GOT3 (cell line): ENCODE data around the gene TM9SF3.

Experiments used
- DNase-seq: peaks from one replicate; lab custom pipeline; 2025; ENCODE audit warnings: mixed read lengths; lab: John Stamatoyannopoulos, UW

Gene TM9SF3

DNA sequence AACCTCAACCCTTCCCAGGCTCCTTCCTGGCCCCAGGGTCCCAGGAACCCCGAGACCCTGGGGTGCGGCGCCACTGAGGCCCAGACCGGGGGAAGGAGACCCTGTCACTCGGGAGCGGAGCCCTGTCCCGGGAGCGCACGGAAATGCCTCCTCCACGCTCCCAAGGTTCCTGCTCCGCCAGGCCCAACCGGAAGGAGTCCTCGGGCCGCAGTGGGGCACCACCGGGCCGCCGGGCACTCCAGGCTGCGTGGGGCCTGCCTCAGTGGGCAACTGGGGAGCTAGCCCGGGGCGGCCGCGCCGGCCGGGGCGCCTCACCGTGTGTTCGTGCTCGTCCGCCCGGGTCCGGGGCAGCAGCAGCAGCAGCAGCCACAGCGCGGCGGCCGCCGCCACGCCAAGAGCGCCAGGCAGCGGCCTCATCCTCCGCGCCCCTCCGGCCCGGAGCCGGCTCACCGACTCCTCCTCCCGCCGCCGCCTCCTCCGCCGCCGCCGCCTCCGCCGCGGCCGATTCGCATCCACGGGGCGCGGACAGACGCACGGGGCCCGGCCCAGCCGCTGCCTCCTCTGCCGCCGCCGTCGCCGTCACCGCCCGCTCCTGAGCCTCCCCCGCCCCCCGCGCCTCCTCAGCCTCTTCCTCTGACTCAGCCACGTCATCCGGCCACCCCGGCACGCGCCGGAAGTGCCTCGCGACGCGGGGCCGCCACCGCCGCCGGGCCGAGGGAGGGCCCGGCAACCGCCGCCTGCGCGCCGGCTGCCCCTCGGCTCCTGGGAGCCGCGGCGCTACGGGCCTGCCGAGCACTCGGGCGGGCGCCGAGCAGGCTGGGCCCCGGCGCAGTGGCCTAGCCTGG lies at the start of gene TM9SF3:
TSS of gene TM9SF3 (minus strand) at position 594 of the 845 bp plus-strand sequence. CDS start at position 417, 177 bp downstream.
- DNase-seq, result peak; percentile 81

DNA sequence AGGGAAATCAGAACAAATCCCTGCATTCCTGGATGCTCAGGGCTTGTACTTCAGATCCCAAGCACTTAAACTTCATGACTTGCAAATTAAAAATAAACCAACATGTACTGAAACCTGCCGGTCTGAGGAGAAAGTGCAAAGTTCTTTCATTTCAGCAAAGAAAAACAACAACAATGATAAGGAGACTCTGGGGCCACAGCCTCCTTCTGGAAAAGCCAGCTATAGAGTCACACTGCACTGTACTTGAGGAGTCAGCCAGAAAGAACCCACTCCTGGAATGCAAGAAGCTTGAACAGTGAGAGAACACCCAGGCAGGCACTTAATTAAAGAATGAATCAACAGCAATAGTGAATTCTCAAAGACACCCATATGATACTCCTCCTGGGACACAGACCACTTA lies 49.7 kb upstream of the TM9SF3 start:
- no peak for DNase-seq

DNA sequence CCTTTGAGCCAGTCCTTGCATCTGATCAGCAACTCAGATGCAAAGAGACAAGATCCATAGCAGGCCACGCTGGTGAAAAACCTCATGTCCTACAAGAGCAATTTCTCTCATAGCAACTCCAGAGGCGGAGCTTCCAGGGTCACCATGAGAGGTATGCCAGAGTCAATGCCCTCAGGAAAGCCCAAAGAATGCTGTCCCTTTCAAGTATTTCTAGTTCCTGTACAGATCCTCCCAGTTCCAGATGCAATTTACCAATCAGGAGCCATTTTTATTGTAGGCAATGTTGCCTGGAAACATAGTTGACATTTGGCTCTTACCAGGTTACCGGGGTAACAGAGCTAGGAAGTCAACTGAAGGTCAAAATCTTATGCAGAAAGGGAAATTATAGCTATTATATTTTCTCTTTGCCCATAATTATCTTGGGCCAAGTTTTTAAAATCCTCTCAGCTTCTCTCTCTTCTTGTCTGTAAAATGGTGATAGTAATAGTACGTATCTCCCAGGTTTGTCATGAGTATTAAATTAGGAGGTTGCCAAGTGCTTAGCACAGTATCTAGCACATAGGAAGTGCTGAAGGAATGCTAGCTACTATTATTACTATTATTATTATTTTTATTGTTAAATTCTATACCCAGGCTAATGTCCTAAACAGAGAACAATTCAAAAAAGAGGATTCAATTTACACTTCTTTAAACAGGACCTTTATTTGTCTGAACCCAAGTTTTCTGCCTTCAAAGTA lies 46.3 kb upstream of the TM9SF3 start:
- DNase-seq, result no peak

DNA sequence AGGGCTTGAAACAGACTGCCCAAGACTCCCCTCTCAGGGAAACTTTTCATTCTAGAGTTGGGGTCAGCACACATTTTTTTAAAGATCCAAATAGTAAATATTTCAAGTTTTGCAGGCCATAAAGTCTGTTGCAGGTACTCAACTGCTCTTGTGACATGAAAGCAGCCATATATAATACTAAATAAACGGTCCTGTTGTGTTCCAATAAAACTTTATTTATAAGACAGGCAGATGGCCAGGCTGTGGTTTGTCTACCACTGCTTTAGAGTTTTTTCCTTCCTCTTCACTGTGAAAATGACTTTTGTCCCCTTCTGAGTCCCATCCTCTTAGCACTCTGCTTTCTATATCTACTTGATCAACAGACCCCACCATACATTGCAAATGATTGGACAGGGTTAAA lies 40.5 kb upstream of the TM9SF3 start:
- DNase-seq, result no peak

DNA sequence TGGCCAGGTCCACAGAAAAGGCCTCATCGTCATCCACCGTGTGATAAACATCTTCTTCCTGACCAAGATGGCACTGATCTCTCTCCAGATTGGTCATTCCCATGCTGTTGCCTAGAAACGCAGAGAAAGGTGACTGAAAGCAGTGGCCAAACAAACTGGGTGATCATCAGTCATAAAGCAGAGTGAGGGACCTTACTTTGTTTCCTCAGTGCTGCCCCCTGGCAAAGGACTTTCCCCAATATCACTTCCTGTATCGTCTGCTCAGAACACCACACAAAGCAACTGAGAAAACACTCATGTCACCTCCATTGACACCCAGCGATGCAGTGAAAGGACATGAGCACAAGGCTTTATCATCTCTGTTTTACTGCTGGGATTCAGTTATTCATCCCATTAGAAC lies 40.0 kb upstream of the TM9SF3 start:
- no peak for DNase-seq

DNA sequence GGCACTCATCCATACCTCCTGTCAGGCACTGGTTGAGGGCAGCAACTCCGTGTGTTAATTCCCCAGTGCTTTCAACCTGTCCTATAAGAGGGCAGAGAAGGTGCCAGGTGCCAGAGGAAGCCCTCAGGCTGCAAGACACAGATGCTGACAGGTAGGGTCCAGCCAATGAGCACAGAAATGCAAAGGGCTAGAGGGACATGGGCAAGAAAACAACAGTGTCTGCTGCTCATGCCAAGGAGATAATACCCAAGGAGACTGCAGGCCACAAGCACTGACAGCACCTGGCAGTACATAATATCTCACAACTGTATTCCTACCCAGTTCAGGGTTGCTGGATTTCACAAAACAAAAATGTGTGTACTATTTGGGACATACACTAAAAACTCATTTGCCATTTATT lies 38.4 kb upstream of the TM9SF3 start:
- DNase-seq, result no peak

DNA sequence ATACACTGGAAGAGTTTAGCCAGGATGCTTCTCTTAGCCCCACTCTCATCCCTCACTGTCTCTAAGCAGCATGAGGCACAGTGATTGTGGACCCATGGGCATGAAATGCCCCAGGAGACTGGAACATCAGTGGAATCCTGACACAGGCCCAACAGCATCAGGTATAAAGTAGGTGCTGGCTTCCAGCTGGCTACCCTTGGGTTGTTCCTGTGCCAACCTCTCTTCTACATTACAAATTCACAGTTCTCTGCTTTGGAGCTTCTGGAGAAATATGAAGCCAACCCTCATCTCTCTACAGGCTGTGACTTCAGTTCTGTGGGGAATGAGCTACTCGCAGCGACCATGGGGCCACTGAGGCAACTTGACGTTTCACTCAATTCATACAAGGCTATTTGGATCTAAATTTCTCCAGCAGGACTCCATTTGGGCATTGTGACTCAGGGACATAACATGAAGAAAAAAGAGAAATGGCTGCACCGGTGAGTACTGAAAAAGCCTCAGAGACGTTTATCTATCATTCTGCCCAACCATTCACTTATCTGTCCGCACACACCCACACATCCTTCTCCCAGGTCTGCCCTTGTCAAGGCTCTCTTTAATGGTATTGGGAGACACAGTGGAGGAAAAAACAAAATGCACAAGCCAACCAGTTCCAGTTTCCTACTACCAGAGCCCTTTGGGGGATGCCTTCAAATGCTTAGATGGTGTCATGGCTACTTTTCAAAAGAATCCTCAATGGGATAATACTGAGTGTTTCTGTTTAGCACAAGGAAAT lies 35.4 kb upstream of the TM9SF3 start:
- no peak for DNase-seq

DNA sequence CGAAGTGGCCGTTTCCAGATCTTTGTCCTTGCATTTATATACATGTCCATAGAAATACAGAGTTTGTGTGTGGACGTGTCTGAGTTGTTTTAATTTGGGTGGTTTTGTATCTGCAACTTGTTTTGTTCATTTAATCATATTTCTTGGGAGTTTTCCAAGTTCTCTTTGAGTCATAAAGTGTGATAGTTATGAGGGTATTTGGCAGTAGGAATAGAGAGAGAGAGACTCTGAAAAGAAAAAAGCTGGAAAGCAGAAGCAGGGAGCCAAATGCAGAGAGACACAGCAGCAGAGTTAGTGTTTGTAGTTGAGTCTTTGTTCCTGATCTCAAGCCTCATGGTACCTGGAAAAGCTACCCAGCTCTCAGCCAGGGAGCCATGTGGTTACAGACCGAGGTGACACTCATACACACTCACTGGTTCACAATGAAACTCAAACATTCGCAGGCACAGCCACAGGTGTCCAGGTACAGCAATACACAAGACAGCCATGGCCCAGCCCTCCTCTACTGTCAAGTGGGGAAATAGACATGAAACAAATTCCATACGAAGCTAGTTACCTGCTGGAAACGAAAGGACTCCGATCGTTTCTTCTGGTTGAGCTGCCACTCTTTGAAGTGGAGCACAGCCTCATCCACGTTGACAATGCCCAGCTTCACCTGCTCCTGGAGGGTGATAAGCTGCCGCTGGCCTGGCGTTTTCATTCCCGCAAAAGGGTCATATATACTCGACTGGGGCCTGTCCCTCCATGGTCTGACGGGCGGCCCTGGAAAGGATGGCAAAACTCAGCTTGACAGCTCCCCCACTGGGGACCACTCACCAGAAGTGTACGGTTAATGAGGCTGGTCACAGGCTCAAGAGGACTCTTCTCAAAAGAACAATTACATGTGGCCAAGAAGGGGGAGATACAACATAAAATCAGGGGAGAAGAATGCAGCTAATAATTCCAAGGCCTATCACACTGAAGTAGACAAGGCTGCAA lies 33.3 kb upstream of the TM9SF3 start:
- no peak for DNase-seq

DNA sequence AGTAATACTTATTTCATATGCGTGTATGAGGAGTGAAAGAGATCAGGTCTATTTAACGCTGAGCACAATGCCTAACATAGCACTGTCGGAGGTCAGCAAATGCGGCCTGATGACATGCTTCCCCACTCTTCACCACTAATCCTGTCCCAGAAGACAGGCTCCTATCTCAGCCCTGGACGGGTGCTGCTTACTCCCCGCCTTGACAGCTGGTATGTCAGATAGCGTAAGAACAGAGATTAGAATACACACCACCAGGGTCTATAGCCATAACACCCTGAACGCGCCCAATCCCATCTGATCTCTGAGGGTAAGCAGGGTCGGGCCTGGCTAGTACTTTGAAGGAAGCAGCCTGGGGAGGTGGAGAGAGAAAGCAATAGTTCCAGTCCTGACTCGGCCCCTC lies 32.3 kb upstream of the TM9SF3 start:
- no peak for DNase-seq

DNA sequence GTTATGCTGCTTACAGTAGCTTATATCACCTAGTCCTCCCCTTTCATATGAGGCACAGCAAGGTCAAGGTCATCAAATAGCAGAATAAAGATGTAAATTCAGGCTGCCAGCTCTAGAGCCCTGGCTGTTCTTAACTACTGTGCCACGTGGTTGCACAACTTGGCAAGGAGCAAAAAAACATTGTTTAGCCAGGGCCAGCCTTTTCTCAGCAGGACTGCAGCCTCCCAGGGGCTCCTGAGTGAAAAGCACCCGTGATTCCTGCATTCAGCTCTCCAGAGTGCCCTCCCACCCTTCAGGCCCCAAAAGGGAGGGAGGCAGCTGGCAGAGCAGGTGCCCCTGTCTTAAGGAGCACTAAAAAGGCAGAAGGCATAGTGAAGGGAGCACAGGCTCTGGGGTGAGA lies 31.8 kb upstream of the TM9SF3 start:
- DNase-seq, result no peak

DNA sequence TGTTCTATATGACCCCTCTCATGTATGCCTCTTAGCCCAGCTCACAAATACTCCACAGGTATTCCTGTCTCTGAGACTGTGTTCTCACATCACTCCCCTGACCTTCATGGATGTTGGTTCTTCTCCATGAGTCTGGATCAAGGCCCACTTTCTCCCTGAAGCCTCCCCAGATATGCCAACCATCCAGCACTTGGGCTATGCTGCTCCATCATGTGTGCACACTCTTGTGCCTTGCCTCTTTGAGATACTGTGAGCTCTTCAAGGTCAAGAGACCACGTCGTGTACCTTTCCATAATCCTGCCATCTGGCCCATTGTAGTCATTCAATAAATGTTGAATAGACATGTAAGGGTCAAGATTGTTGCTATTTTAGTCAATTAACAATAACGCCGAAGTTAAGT lies 30.1 kb upstream of the TM9SF3 start:
- DNase-seq, result no peak

DNA sequence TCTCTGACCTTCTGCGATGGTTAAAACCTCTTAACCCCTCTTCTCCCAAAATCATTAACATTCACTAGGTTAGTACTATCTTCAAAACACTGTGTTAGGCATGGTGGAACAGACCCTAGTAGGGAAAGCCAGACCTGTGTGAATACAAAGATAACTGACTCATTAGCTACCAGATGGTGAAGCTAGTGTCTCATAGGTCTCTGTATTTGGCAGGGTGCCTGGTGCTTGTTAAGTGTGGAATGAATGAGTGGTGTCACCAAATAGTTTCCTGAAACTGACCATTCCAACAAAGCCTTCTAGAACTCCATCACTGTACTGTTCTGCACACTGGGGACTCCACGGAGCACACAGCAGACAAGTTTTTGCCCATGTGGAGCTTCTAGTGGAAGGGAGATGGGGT lies 27.7 kb upstream of the TM9SF3 start:
- DNase-seq, result no peak

DNA sequence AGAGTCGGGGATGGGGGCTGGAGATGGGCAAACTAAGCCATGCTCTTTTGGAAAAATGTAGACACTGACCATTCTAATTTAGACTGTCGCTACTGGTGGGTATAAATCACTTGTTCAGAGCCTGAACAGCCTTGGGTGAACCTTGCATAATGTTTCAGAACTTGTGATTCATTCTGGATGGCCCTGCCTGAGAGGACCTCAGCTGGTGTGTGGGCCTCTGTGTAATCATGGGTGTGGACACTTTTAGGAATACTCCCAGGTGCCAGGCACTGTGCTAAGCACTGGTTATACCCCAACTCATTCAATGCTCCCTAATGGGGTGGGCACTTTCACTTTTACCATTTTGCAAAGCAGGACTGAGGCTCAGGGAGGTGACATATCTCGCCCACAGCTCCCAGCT lies 26.8 kb upstream of the TM9SF3 start:
- no peak for DNase-seq

DNA sequence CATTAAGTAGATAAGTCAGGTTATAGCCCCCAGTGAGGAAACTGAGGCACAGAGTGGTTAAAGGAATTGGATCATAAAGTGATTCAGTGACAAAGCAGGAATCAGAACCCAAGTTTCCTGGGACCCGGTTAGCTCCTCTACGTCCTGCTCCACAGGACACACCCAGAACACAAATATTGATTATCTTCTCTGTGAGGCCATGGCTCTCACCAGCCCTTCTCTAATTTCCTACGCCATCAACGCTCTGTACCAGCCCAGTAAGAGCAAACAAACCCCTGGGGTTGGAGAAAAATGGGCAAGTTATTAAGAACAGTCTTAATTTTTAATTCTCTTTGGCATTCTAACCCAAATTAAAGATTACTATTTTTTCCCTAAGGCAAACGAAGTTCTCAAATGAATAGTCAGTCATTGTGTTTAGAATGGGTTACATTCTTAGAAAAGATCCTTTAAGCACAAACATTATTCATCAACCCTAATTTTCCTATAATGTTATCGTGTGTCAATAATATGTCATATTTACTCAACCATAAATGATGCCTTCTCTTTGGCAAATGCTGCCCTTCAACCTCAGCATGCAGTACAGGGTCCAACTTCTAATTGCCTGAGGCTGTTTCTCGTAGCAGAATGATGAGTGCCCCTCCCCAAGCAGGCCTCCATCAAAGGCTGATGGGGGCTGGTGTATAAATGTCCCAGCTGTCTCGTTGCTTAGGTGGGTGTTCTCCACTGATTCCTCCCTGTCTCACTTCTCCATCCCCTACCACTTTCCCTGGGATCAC lies 25.4 kb upstream of the TM9SF3 start:
- DNase-seq, result no peak

DNA sequence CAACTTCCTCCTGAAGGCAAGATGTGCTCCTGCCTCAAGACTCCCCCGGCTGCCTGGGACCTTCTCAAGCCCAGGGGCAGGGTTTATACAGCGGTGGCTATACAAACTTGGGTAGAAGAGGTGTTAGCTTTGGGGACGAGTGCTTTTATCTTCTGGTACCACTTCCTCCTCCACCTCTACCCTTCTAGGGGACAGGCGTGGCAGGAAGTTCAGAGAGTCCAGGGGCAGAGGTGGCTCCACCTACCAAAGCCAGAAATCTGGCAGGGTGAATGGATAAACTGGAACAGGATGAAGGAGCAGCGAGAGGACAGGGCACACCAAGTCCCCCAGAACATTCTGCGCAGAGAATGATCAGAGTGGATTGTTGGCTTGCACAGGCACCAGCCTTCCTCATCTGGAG lies 24.0 kb upstream of the TM9SF3 start:
- no peak for DNase-seq

DNA sequence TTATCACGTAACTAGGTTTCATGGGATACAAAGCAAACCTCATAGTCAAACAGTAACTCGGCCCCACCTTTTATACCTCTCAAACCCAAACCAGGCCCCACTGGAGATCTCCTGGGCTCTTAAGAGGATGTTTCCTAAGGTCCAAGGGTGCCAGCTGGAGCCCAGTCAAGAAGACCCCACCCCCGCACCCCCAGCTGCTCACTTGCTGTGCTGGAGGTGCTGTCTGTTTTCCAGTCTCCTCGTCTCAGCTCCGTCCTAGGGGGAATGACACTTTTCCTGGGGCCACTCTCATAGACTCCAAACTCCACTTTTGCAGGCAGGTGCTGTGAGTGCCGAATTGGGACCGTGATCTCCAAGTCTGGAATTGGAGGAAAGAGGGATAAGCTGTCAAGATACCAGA lies 22.7 kb upstream of the TM9SF3 start:
- DNase-seq, result no peak

DNA sequence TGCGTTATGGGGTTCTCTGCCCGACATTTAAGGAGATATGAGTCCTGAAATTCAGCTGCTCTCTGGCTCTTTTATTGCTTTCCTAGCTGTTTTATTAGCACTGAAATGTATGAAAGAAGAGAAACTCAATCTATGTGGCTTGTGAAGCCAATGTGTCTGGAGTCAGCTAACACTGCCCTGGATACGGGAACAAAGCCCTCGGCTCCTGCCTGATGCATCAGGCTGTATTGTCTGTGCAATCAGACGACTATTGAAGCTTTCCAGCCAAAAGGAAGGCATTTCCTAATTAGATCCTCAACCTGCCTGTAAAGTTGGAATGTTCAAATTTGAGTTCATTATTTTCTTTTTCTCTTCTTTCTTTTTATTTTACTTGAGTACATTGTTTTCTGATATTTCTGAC lies 22.0 kb upstream of the TM9SF3 start:
- no peak for DNase-seq

DNA sequence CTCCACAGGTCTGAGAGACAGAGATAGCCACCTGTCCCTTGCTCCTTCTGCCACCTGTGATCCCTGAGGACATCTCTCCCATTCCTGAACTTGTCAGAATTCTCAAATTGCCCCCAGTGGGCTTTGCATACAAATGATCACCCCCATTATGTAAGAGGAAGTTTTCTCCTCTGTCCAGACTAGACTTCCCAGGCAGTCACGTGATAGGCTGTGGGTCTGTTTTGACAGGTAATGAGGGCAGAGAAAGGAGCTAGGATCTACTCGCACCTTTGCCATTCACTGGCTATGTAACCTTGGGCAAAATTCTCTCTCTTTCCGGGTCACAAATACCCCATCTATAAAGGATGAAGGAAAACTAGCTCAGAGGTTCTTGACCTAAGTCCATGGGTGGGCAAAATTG lies 21.4 kb upstream of the TM9SF3 start:
- no peak for DNase-seq

DNA sequence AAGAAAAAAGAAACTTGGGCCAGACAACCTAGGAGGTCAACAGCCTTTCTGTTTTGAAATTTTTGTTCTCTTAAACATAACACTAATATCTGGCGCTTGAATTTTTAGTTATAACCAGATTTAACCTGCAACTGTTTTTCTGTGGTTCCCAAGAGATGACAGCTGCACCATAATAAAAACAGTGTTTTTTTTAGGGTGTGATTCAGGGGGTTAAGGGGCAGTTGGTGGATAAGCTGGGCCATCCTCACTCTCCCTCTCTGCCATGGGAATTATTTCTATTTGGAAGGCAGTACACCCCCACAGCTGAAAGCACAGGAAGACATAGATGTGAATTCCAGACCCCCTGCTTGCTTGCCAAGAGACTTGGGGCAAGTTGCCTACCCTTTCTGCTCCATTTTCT lies 20.1 kb upstream of the TM9SF3 start:
- no peak for DNase-seq

DNA sequence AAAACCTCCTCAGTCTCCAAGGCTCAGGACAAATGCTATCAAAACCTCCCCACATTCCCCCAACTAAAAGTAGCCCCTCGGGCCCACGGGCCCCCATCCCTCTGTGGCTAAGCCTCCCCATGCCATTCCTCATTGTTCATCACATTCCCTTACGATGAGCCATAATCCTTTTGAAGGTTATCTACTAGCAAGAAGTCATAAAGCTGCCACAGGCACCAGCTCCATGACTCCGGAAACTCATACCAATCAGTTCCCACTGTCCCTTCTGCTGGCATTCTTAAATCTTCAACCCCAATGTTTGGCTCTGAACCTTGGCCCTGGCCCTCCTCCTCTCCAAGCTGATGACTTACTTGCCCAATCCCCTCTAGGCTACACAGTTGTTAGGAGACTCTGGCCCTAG lies 19.4 kb upstream of the TM9SF3 start:
- no peak for DNase-seq

DNA sequence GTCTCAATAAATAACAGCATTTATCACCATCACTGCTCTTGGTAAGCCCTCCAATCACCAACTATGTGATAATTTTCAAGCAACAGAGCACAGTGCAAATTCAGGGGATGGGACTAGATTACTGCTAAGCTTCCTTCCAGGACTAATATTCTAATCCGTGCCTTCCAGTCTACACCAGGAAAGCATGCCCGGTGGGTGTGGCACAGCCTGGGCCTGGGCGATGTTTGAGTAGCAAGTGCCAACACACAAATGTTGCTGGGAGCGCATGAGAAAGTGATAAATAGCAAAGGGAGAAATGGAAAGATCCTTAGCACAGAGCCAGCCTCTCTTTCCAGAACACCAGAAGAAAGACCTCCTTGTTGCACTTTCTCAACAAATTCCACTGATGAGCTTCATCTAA lies 13.5 kb upstream of the TM9SF3 start:
- DNase-seq, result no peak
